ENCODE measurements around the gene CEP112. TPM values are rescaled to one million over a fixed set of nuclear protein-coding genes. Genes with fewer than 3 reads are reported as not detected.

CEP112 gene
- total and polyA plus RNA-seq, 2 experiments from 2014 or later: 4.0 to 4.3 TPM

DNA sequence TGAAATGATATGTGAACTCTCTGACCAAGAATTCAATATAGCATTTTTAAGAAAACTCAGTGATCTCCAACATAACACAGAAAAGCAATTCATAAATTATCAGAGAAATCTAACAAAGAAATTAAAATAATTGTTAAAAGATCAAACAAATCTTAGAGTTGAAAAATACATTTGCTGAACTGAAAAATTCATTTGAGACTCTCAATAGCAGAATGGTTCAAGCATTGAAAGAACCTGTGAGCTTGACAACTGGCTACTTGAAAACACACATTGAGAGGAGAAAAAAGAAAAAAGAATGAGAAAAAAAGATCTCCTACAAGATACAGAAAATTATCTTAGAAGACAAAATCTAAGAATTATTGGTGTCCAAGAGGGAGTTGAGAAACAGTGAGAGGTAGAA lies 203.5 kb downstream of the CEP112 start:
- Histone ChIP-seq H3K27me3 (ENCODE audit: insufficient read depth) (no peaks in the 10 kb centered on the region), H4K20me1 (replicated peaks; ENCODE audit: insufficient read depth) (no peaks in the 10 kb centered on the region), H3K79me2 (replicated peaks; ENCODE audit: insufficient read depth) (no peaks in the 10 kb centered on the region), H2AFZ (no peak overlapping the region), H3F3A (replicated peaks; ENCODE audit: low read depth) (no peaks in the 10 kb centered on the region), H3K4me2 (no peak overlapping the region), H3K9me2 (ENCODE audit: insufficient read depth) (no peaks in the 10 kb centered on the region), H3K36me3 (ENCODE audit: insufficient read depth) (no peaks in the 10 kb centered on the region), H3K27ac (ENCODE audit: low read depth) (no peak overlapping the region), H3K4me1 (ENCODE audit: insufficient read depth) (no peaks in the 10 kb centered on the region), H3K4me3 (no peak overlapping the region)
- H3K4me3 Mint-ChIP-seq: no peak overlapping the region
- no peaks in the 10 kb centered on the region for H3K4me1 Mint-ChIP-seq
- peaks cover 9% of the 10 kb centered on the region; the same call in 2 of the 3 replicates for H3K9me3 Mint-ChIP-seq
- peaks cover 7% of the 10 kb centered on the region; the same call in 2 of the 3 replicates for H3K36me3 Mint-ChIP-seq (ENCODE audit: low read depth)
- no peak overlapping the region for H3K27ac Mint-ChIP-seq
- TF ChIP-seq EZH2 (IDR thresholded peaks at IDR 0.05; ENCODE audit: low read depth, unreplicated experiment) (no peak), STAT1 (IDR thresholded peaks at IDR 0.05; ENCODE audit: unreplicated experiment) (no peak), POLR2AphosphoS5 (IDR thresholded peaks at IDR 0.05; ENCODE audit: low read depth) (no peak), EZH2phosphoT487 (IDR thresholded peaks at IDR 0.05; ENCODE audit: unreplicated experiment) (no peak), ZNF331 (CRISPR knock-in tag; IDR thresholded peaks at IDR 0.05; ENCODE audit: low read depth) (no peak), JUNB (IDR thresholded peaks at IDR 0.05; ENCODE audit: unreplicated experiment) (no peak), NANOG (IDR thresholded peaks at IDR 0.05; ENCODE audit: borderline replicate concordance) (no peak), CREB1 (CRISPR knock-in tag; IDR thresholded peaks at IDR 0.05; ENCODE audit: low read depth) (no peak), ZNF114 (CRISPR knock-in tag; IDR thresholded peaks at IDR 0.05) (no peak)
- TF ChIP-seq, protein P1, sequence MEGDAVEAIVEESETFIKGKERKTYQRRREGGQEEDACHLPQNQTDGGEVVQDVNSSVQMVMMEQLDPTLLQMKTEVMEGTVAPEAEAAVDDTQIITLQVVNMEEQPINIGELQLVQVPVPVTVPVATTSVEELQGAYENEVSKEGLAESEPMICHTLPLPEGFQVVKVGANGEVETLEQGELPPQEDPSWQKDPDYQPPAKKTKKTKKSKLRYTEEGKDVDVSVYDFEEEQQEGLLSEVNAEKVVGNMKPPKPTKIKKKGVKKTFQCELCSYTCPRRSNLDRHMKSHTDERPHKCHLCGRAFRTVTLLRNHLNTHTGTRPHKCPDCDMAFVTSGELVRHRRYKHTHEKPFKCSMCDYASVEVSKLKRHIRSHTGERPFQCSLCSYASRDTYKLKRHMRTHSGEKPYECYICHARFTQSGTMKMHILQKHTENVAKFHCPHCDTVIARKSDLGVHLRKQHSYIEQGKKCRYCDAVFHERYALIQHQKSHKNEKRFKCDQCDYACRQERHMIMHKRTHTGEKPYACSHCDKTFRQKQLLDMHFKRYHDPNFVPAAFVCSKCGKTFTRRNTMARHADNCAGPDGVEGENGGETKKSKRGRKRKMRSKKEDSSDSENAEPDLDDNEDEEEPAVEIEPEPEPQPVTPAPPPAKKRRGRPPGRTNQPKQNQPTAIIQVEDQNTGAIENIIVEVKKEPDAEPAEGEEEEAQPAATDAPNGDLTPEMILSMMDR (conservative IDR thresholded peaks at IDR 0.05; ENCODE audit: low read depth in 2 of 2): no peak
- TF ChIP-seq, protein P2, sequence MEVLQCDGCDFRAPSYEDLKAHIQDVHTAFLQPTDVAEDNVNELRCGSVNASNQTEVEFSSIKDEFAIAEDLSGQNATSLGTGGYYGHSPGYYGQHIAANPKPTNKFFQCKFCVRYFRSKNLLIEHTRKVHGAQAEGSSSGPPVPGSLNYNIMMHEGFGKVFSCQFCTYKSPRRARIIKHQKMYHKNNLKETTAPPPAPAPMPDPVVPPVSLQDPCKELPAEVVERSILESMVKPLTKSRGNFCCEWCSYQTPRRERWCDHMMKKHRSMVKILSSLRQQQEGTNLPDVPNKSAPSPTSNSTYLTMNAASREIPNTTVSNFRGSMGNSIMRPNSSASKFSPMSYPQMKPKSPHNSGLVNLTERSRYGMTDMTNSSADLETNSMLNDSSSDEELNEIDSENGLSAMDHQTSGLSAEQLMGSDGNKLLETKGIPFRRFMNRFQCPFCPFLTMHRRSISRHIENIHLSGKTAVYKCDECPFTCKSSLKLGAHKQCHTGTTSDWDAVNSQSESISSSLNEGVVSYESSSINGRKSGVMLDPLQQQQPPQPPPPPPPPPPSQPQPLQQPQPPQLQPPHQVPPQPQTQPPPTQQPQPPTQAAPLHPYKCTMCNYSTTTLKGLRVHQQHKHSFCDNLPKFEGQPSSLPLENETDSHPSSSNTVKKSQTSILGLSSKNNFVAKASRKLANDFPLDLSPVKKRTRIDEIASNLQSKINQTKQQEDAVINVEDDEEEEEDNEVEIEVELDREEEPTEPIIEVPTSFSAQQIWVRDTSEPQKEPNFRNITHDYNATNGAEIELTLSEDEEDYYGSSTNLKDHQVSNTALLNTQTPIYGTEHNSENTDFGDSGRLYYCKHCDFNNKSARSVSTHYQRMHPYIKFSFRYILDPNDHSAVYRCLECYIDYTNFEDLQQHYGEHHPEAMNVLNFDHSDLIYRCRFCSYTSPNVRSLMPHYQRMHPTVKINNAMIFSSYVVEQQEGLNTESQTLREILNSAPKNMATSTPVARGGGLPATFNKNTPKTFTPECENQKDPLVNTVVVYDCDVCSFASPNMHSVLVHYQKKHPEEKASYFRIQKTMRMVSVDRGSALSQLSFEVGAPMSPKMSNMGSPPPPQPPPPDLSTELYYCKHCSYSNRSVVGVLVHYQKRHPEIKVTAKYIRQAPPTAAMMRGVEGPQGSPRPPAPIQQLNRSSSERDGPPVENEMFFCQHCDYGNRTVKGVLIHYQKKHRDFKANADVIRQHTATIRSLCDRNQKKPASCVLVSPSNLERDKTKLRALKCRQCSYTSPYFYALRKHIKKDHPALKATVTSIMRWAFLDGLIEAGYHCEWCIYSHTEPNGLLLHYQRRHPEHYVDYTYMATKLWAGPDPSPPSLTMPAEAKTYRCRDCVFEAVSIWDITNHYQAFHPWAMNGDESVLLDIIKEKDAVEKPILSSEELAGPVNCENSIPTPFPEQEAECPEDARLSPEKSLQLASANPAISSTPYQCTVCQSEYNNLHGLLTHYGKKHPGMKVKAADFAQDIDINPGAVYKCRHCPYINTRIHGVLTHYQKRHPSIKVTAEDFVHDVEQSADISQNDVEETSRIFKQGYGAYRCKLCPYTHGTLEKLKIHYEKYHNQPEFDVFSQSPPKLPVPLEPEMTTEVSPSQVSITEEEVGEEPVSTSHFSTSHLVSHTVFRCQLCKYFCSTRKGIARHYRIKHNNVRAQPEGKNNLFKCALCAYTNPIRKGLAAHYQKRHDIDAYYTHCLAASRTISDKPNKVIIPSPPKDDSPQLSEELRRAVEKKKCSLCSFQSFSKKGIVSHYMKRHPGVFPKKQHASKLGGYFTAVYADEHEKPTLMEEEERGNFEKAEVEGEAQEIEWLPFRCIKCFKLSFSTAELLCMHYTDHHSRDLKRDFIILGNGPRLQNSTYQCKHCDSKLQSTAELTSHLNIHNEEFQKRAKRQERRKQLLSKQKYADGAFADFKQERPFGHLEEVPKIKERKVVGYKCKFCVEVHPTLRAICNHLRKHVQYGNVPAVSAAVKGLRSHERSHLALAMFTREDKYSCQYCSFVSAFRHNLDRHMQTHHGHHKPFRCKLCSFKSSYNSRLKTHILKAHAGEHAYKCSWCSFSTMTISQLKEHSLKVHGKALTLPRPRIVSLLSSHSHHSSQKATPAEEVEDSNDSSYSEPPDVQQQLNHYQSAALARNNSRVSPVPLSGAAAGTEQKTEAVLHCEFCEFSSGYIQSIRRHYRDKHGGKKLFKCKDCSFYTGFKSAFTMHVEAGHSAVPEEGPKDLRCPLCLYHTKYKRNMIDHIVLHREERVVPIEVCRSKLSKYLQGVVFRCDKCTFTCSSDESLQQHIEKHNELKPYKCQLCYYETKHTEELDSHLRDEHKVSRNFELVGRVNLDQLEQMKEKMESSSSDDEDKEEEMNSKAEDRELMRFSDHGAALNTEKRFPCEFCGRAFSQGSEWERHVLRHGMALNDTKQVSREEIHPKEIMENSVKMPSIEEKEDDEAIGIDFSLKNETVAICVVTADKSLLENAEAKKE (CRISPR knock-in tag; IDR thresholded peaks at IDR 0.05): no peak
- TF ChIP-seq, protein P3, sequence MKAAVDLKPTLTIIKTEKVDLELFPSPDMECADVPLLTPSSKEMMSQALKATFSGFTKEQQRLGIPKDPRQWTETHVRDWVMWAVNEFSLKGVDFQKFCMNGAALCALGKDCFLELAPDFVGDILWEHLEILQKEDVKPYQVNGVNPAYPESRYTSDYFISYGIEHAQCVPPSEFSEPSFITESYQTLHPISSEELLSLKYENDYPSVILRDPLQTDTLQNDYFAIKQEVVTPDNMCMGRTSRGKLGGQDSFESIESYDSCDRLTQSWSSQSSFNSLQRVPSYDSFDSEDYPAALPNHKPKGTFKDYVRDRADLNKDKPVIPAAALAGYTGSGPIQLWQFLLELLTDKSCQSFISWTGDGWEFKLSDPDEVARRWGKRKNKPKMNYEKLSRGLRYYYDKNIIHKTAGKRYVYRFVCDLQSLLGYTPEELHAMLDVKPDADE (IDR thresholded peaks at IDR 0.05): no peak
- TF ChIP-seq, protein P4, sequence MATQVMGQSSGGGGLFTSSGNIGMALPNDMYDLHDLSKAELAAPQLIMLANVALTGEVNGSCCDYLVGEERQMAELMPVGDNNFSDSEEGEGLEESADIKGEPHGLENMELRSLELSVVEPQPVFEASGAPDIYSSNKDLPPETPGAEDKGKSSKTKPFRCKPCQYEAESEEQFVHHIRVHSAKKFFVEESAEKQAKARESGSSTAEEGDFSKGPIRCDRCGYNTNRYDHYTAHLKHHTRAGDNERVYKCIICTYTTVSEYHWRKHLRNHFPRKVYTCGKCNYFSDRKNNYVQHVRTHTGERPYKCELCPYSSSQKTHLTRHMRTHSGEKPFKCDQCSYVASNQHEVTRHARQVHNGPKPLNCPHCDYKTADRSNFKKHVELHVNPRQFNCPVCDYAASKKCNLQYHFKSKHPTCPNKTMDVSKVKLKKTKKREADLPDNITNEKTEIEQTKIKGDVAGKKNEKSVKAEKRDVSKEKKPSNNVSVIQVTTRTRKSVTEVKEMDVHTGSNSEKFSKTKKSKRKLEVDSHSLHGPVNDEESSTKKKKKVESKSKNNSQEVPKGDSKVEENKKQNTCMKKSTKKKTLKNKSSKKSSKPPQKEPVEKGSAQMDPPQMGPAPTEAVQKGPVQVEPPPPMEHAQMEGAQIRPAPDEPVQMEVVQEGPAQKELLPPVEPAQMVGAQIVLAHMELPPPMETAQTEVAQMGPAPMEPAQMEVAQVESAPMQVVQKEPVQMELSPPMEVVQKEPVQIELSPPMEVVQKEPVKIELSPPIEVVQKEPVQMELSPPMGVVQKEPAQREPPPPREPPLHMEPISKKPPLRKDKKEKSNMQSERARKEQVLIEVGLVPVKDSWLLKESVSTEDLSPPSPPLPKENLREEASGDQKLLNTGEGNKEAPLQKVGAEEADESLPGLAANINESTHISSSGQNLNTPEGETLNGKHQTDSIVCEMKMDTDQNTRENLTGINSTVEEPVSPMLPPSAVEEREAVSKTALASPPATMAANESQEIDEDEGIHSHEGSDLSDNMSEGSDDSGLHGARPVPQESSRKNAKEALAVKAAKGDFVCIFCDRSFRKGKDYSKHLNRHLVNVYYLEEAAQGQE (IDR thresholded peaks at IDR 0.05; ENCODE audit: unreplicated experiment): no peak
- no peak for DNase-seq (ENCODE audit: low spot score)
- no peaks in the 10 kb centered on the region for H3K27me3 Mint-ChIP-seq (ENCODE audit: insufficient read depth, low read depth, poor library complexity)
- no peak for ATAC-seq
